ENCODE measurements around the gene RHBDL1. TPM values are rescaled to one million over a fixed set of nuclear protein-coding genes. Genes with fewer than 3 reads are reported as not detected.
A peak's percentile ranks its signal among the peaks of the same experiment; 100 is the strongest.

RHBDL1 gene
- total RNA-seq, 4 donors from 2014 or later: 0.44 to 1.0 (median 0.96) TPM; not detected in 1

DNA sequence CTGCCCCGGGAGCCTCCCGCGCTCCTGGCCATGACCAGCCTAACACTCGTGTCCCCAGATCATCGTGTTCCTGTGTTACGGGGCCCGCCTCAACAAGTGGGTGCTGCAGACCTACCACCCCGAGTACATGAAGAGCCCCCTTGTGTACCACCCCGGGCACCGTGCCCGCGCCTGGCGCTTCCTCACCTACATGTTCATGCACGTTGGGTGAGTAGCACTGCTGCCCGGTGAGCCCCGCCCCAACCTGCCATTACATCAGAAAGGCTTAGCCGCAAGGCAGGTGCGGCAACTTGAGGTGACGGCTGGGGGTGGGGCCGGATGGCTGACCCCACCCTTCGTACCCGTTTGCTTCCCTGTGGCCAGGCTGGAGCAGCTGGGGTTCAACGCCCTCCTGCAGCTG, 1.4 kb downstream of the RHBDL1 start:
- TF ChIP-seq, protein P1, sequence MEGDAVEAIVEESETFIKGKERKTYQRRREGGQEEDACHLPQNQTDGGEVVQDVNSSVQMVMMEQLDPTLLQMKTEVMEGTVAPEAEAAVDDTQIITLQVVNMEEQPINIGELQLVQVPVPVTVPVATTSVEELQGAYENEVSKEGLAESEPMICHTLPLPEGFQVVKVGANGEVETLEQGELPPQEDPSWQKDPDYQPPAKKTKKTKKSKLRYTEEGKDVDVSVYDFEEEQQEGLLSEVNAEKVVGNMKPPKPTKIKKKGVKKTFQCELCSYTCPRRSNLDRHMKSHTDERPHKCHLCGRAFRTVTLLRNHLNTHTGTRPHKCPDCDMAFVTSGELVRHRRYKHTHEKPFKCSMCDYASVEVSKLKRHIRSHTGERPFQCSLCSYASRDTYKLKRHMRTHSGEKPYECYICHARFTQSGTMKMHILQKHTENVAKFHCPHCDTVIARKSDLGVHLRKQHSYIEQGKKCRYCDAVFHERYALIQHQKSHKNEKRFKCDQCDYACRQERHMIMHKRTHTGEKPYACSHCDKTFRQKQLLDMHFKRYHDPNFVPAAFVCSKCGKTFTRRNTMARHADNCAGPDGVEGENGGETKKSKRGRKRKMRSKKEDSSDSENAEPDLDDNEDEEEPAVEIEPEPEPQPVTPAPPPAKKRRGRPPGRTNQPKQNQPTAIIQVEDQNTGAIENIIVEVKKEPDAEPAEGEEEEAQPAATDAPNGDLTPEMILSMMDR (IDR thresholded peaks at IDR 0.05): no peak
- ATAC-seq (ENCODE audit: low FRiP score) (no peak), DNase-seq (ENCODE audit: low spot score) (no peak)

DNA sequence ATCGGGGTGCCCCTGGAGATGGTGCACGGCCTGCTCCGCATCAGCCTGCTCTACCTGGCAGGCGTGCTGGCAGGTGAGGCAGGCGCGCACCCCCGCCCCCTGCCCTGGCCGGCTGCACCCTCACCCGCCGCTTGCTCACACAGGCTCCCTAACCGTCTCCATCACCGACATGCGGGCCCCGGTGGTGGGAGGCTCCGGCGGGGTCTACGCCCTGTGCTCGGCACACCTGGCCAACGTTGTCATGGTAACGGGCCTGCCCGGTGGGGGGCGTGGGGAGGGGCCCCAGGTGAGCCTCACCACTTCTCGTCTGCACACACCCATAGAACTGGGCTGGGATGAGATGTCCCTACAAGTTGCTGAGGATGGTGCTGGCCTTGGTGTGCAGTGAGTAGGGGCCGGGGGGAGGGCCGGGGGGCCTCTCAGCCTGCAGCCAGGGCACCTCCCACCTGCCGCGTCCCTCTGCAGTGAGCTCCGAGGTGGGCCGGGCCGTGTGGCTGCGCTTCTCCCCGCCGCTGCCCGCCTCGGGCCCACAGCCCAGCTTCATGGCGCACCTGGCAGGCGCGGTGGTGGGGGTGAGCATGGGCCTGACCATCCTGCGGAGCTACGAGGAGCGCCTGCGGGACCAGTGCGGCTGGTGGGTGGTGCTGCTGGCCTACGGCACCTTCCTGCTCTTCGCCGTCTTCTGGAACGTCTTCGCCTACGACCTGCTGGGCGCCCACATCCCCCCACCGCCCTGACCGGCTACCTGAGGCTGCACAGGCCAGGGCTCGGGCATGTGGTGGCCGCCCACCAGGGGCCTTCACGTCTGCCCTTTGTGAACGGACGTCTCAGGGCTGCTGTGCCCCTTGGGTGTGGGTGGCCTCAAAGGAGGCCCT, 2.1 kb downstream of the RHBDL1 start:
- TF ChIP-seq, protein P1 (IDR thresholded peaks at IDR 0.05): no peak
- DNase-seq (ENCODE audit: low spot score) (no peak), ATAC-seq (ENCODE audit: low FRiP score) (no peak)

DNA sequence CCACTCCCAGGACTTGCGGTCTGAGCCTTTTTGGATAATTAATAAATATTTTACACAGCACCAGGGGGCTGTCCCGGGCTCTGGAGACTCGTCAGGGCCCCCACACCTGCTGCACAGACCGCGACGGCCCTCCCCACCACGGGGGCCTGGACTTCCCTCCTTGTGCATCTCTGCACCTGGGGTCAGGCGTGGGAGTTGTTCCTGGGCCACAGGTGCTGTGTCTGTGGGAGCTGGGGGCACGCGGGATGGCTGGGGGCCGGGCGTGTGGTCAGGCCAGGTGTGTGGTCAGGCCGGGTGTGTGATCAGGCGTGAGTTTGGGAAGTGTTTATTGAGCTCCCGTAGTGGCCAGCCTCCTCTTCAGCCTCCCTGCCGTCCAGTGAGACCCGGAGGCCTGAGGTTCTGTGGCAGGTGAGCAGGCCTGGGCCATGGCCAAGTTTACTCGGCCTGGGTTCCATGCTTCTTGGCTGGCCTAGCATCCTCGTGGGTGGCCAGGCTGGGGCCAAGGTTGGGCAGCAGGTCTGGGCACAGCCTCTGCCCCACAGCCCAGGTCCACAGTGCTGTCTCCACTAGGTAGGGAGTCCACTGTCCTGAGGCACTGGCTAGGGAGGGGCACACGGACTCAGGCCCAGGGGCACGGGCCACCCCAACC, 2.9 kb downstream of the RHBDL1 start:
- TF ChIP-seq, protein P1 (IDR thresholded peaks at IDR 0.05): no peak
- no peak for ATAC-seq (ENCODE audit: low FRiP score)
- DNase-seq (ENCODE audit: low spot score): no peak

DNA sequence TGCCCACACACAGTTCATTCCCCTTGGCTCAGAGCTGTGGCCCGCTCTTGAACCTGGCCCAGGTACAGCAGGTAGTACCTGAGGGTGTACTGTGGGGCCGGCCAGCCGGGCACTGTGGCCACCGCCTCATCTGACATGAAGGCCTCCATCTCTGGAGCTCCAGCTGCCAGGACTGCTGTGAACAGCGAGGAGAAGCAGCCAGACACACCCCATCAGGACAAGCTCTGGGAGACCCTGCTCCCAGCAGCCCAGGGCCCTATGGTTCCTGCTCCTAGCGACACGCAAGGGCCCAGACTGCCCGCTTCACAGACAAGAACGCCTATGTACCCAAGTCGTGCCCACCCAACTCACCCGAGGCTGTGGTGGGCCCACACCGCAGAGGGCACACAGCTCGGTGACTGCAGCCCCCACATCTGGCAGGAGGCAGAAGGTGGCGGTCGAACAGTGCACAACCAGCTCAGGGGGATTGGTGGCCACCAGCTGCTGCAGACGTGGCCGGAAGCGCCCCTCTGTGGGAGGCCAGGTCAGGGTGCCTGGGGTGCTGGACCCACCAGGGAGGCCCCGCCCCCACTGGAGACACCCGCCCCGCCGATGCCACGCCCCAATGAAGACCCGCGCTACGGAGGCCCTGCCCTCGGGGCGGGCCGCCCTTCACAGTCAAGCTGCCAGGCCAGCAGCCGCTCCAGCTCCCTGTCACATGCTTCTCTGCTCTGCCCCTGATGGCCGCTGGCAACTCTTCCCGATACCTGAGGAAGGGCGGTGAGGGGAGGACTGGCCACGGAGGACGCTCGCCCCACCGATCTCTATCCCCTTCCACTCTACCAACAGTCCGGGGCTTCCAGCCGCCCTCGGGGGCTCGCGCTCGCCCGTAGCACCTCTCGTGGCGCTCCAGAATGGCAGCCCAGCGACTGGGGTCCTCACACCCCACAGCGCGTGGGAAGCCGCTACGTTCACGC, 3.7 kb downstream of the RHBDL1 start:
- ATAC-seq (ENCODE audit: low FRiP score) (peak; percentile 7), DNase-seq (ENCODE audit: low spot score) (no peak)
- TF ChIP-seq, protein P1 (IDR thresholded peaks at IDR 0.05): no peak

DNA sequence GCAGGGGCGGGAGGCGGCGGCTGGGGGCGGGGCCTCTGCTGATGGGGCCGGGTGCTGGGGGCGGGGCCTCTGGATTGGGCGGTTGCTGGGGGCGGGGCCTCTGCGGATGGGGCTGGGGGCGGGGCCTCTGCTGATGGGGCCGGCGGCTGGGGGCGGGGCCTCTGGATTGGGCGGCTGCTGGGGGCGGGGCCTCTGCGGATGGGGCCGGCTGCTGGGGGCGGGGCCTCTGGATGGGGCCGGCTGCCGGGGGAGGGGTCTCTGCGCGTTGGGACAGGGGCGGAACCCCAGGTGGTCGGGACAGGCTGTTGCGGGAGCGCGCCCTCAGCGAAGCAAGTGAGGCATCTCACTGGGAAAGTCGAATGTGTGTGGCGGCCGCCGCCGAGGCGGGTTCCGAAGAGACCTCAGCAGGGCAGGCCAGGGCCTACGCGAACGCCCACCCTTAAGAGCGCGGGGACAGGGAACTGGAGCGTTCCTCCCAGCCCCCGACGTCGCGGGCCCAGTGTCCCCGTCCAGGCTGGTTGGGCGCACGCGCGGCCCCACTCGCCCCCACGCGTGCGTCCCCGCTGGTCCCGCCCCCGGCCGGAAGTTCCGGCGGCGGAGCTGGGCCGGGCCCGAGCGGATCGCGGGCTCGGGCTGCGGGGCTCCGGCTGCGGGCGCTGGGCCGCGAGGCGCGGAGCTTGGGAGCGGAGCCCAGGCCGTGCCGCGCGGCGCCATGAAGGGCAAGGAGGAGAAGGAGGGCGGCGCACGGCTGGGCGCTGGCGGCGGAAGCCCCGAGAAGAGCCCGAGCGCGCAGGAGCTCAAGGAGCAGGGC, 4.5 kb downstream of the RHBDL1 start, which contains the start of gene STUB1:
TSS of gene STUB1 (plus strand) at position 597 of the 811 bp plus-strand sequence. CDS start at position 713, 116 bp downstream.
- TF ChIP-seq, protein P1 (IDR thresholded peaks at IDR 0.05): no peak
- DNase-seq (ENCODE audit: low spot score): peak; percentile 63
- peak; percentile 58 for ATAC-seq (ENCODE audit: low FRiP score)

DNA sequence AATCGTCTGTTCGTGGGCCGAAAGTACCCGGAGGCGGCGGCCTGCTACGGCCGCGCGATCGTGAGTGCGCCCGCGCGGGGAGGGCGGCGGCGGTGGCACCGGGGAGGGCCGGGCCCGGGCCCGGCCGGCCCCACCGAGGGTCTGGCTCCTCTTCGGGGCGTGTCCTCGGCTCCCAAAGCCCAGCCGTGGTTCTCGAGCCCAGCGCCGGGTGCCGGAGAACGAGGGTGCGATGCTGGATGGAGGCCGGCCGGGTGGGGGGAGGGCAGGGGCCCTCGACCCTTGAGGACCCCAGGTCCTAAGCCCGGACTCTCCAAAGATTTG, 5.1 kb downstream of the RHBDL1 start:
- no peak for ATAC-seq (ENCODE audit: low FRiP score)
- TF ChIP-seq, protein P1 (IDR thresholded peaks at IDR 0.05): no peak
- DNase-seq (ENCODE audit: low spot score): no peak
